Measurements from ENCODE around the gene TSTD2.
A peak's percentile ranks its signal among the peaks of the same experiment; 100 is the strongest.

The TSTD2 gene

DNA sequence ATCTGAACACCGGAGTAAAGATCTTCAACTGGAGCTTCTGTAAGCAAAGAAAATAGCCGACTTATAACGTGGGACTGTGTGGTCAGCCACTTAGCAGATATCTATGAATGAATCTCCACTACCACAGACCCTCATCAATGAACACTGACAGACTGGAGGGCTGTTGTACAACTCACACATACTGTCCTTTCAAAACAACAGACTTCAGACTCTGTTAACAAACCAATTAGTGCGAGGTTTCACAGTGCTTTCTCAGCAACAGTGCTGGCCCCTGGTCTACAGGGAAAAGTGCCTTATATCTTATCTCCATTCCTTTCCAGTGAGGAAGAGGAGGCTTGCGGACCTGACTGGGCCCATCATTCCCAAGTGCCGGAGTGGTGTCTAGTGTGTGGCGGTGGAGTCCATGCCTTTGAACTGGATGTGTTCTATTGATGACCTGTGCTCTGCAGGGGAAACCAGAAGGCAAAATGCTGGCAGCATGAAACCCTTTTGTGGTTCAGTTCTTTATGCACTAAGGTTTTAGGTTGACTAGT is 33.8 kb downstream of the TSTD2 start:
- Histone ChIP-seq H3K4me3 (no peak overlapping the region), H3K27ac (peak overlapping the region in 1 of 2 donors; percentile 4)
- TF ChIP-seq, protein P1, sequence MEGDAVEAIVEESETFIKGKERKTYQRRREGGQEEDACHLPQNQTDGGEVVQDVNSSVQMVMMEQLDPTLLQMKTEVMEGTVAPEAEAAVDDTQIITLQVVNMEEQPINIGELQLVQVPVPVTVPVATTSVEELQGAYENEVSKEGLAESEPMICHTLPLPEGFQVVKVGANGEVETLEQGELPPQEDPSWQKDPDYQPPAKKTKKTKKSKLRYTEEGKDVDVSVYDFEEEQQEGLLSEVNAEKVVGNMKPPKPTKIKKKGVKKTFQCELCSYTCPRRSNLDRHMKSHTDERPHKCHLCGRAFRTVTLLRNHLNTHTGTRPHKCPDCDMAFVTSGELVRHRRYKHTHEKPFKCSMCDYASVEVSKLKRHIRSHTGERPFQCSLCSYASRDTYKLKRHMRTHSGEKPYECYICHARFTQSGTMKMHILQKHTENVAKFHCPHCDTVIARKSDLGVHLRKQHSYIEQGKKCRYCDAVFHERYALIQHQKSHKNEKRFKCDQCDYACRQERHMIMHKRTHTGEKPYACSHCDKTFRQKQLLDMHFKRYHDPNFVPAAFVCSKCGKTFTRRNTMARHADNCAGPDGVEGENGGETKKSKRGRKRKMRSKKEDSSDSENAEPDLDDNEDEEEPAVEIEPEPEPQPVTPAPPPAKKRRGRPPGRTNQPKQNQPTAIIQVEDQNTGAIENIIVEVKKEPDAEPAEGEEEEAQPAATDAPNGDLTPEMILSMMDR (IDR thresholded peaks at IDR 0.05), result no peak
- DNase-seq (ENCODE audit: low spot score), result no peak

DNA sequence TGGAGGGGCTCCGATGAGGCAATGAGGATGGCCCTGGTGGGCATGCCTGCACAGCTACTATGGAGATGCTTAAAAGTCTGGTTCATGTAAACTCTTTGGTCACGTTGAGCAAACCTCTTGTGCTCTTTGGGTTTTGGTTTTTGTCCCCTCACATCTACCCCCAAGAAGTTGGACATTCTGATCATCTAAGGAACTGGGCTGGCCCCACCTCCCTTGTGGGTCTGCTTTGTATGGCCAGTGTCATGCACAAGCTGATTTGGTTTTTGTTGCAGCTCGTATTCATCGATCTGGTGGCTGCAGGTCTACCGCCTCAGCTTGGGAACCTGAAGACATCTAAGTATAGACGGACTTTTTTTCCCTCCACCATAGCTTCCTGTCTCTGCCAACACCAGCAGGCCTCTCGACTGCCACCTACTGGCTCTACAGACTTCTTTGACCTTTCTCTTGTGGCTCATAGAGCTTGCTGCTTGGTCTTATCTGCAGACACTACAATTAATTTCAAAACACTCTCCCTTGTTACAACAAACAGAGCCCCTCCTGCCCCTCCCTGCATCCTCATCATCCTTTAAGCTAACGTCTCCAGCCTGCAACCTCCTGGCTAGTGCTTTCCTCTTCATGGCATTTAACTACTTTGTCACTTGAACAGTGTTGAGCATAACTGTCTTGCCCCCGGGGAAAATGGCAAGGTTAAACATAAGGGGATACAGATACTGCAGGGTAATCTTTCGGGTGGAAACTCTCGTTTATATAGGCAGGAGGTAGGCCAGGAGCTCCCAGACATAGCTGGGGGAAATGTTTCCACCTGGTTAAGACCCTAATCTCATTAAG is 34.5 kb downstream of the TSTD2 start:
- Histone ChIP-seq H3K27ac (peak overlapping the region in 1 of 2 donors; percentile 74), H3K4me3 (no peak overlapping the region)
- TF ChIP-seq, protein P1 (IDR thresholded peaks at IDR 0.05), result peak; percentile 70
- DNase-seq (ENCODE audit: low spot score), result no peak

DNA sequence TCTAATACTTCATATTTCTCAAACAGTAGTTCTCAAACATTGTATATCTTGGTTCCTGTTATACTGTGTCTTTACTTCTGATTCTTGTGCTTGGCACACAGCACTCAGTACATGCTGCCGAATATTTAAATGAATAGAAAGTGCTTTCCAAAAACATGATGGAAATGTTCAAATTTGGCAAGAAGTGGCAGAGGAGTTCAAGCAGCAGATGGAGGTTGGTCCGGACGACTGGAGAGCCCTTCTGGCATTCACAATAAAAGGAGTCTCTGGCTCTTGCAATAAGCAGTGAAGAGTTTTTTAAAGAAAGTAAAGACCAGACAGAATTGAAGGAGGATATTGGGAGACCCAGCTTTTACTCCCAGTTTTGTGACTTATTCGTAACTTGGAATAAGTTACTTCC is 36.3 kb downstream of the TSTD2 start:
- TF ChIP-seq, protein P1 (IDR thresholded peaks at IDR 0.05), result no peak
- no peak for DNase-seq (ENCODE audit: low spot score)
- H3K4me3 ChIP-seq, result no peak overlapping the region
- H3K27ac ChIP-seq, result peak overlapping the region; percentile 69 to 80

DNA sequence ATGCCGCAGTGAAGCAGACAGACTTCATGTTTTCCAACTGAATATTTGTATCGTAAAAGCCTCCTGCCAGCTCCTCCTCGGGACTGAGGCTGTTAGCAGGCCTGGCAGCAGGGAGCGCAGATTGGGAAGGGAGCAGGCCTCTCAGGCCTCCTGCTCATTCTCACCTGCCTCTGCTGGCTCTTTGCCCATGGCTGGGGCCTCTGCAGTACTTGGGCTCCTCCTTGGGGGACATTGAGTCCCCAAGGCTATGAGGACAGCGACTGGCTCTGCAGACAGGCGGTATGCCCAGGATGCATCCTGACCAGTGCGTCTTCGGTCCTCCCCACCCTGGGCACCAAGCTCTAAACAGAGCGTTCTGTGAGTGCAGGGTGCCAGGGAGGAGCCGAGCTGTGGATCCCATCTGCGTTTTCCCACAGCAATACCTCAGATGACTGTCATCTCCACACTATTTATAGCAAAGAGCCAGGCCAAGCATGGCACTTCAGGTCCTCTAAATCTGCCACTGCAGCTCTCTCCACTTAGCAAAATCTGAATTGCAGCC is 38.7 kb downstream of the TSTD2 start:
- Histone ChIP-seq H3K4me3 (no peak overlapping the region), H3K27ac (peak overlapping the region; percentile 28 to 70)
- DNase-seq (ENCODE audit: low spot score), result no peak
- TF ChIP-seq, protein P1 (IDR thresholded peaks at IDR 0.05), result no peak

DNA sequence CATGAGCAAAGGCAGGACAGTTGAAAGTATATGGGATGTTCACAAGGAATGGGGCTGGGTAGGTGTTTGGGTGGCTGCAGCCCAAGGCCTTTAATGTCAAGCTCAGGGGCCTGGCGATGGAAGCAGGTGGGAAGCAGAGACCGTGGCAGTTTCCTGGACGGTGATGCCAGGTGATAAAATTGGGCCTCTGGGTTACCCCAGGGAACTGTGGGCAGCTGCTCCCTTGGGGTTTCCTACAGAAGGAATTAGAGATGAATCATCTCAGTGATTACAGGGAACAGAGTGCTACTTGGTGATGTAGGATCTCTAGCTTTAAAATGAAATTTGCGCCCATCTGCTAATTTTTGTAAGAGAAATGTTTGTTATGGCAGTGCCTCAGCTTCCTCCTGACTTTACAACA is 39.2 kb downstream of the TSTD2 start:
- no peak overlapping the region for H3K4me3 ChIP-seq
- H3K27ac ChIP-seq, result peak overlapping the region; percentile 28 to 70
- no peak for DNase-seq (ENCODE audit: low spot score)
- TF ChIP-seq, protein P1 (IDR thresholded peaks at IDR 0.05), result no peak

DNA sequence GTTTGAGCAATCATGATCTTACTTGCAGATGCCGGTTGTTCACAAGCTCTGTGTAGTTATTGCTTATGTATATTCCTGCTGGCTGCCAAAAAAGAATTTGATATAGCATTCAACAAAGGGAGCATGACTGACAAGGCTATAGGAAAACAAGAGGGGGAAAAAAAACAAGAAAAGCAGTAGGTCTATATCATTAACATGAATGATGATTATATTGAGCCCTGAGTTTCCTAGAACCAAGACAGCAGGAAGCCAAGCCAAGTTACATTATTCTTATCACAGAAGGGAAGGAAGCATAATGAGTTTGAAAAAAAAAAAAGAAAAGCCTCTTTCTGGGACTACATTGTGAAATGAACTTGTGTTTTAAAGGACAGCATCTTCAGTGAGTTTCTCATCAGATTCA is 41.0 kb downstream of the TSTD2 start:
- no peak overlapping the region for H3K4me3 ChIP-seq
- DNase-seq (ENCODE audit: low spot score), result no peak
- TF ChIP-seq, protein P1 (IDR thresholded peaks at IDR 0.05), result no peak
- H3K27ac ChIP-seq, result no peak overlapping the region
